DMS79 (cell line): ENCODE measurements around the gene PRDM15.

Experiments used
- DNase-seq: peaks from one replicate; lab custom pipeline; 2025; lab: John Stamatoyannopoulos, UW

PRDM15 gene

GRCh38 chr21:41762753-41763152 is 116.4 kb downstream of the PRDM15 start:
- DNase-seq = no peak

GRCh38 chr21:41761934-41762635 is 117.1 kb downstream of the PRDM15 start:
- peak; percentile 50 for DNase-seq

GRCh38 chr21:41761211-41761933 is 117.8 kb downstream of the PRDM15 start:
- peak; percentile 33 for DNase-seq

- no peak for DNase-seq
Measured at GRCh38 chr21:41760411-41760810, 118.7 kb downstream of the PRDM15 start.

DNA sequence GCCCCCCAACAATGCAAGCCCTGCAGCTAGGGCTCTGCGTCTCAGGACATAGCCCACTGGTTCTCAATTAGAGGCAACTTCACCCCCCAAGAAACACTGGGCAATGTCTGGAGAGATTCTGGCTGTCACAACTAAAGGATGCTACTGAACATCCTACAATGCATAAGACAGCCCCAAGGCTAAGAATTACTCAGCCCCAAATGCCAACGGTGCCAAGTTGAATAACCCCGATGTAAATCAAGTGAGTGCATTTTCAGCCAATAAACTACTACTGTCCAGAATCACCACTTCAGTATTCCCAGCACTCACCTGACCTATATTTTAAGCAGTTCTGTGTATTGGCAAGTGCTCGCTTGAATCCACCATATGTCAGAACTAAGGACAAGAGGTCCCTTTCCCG is 119.2 kb downstream of the PRDM15 start:
- DNase-seq = no peak

- DNase-seq = no peak
Measured at GRCh38 chr21:41759214-41759840, 119.8 kb downstream of the PRDM15 start.

DNA sequence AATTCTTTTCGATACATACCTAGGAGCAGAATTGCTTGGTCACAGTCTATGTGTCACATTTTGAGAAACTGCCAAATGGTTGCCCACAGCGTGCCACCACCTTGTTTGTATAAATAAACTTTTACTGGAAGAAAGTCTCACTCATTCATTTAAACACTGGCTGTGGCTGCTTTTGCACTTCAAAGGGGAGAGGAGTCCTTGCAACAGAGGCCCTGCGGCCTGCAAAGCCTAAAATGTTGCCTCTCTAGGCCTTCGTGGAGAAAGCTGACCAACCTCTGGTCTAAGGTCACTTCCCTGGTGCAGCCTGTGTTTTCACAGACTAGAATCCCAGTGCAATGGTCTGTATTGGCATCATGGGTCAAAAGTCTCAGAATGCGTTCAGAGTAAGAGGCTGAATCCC is 120.6 kb downstream of the PRDM15 start:
- no peak for DNase-seq

DNA sequence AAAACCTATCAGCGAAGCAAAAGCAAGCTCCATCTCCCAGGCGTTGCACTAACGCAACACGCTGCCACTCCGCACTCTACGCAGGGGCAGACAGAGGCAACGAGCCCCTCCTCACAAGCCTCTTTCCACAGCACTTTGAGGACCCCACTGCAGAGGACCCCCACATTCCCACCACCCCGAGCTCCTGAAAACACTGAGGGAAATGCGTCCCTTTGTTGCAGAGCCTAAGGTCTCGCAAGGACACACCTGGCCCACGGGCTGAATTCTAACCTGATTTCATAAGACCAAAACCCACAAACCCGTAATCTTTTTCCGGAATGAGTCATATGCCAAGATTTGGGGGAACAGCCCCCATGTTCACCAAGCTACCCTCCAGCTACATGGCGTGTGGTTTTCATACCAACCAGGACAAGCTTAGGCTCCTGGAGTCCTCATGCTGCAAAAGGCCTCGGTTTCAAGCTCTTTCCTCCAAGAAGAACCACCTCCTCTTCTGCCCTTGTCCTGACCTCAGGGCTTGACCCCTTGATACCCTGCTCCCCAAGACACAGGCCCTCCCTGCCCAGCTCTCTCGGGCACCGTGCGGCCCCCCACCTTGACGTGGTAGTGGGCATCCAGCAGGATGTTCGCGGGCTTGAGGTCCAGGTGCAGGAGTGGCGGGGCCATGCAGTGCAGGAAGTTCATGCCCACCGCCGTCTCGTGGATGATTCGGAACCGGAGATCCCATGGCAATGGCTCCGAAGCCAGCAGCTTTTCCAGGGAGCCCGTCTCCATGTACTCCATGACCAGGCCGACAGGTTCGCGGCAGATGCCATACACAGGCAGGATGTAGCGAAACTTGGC is 123.0 kb downstream of the PRDM15 start:
- DNase-seq = no peak

- no peak for DNase-seq
Measured at GRCh38 chr21:41755258-41755933, 123.7 kb downstream of the PRDM15 start.

- DNase-seq = no peak
Measured at GRCh38 chr21:41754479-41754891, 124.7 kb downstream of the PRDM15 start.

GRCh38 chr21:41753006-41753898 is 125.9 kb downstream of the PRDM15 start:
- no peak for DNase-seq

DNA sequence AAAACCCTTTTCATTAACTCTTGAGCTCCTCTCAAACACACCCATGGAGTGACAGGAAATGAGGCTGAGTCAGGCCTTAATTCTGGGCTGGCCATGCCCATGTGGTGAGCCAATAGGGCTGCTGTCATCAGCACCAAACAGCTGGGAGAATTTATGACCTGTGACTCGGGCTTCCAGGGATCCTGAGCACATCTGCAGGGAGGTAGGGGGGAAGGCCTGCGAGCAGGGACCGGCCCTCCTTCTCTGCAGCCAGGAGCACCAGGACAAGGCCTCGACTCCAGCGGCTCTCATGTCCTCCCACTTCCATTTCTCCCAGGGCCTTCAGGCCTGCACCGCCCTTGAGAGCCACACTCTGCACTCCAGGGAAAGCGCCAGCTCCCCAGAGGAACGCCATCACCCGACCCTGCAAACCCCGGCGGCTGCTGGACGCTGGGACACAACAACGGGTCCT is 126.9 kb downstream of the PRDM15 start:
- no peak for DNase-seq

GRCh38 chr21:41751611-41752011 is 127.5 kb downstream of the PRDM15 start:
- peak; percentile 78 for DNase-seq

- DNase-seq = no peak
Measured at GRCh38 chr21:41750532-41751151, 128.5 kb downstream of the PRDM15 start.

GRCh38 chr21:41750051-41750450 is 129.1 kb downstream of the PRDM15 start:
- DNase-seq = no peak

DNA sequence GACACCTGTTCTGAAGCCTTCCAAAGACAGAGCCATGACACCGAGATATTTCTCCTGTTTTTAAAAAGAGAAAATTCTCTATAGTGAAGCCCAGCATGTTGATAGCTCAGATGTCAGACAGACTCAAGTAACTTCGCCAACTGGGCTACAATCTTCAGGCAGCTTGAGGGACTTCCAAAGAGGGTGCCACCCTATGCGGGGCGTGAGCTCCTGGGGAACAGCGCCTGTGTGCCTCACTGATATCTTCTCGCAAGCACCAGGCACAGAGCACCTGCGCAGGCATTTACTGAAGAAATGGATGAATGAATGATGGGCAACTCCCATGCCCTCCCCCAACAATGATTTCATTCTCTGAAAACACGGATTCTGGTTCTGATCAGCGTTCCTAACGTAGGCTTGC is 129.9 kb downstream of the PRDM15 start:
- no peak for DNase-seq
